Ureter (tissue), 1 donor: ENCODE data around the gene NFASC. TPM values are rescaled to one million over a fixed set of nuclear protein-coding genes. Genes with fewer than 3 reads are reported as not detected.

Source experiments
- DNase-seq: peaks from one replicate; pipeline ENCODE4 v3.0.0-alpha.2; 2020; ENCODE audit warnings: low spot score
- total RNA-seq: library from RNA; stranded (reverse); gene quantifications from one replicate; pipeline ENCODE4 v1.2.4, GENCODE V29; 2023
- donor health status: DM: yes; HTN: yes; CAD: no.

Gene NFASC
- total RNA-seq, 1 donor from 2014 or later = 52.3 TPM

DNA sequence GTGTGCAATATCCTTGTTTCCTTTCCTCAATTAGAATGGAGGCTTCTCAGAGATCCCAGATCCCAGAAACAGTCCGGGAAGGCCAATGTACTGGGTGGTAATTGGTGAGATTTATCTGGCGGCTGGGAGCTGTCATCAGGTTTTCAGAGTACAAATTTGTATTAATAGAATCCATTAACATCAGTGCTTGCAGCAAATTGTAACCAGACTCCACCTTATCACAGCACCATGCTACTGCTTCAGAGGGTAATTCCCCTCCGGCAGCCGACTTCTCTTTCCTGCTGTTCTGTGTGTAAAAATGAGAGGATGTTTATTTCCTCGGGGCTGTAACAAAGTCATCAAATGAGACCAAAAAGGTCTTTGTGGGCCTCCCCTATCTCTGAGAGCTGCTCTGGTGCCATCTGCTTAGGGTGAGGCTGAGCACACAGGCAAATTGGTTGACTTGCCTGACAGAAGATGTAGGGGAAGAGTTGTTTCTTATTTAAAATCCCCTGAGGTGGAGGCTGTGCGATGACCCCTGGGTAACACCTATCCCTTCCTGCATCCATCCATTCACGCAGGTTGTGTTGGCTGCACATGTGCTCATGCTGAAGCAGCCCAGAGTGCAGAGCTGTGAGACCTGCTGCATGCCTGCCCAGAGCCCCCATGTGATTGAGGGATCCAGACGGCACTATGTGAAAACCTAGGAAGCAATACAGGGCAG, 19.2 kb downstream of the NFASC start:
- no peak for DNase-seq

DNA sequence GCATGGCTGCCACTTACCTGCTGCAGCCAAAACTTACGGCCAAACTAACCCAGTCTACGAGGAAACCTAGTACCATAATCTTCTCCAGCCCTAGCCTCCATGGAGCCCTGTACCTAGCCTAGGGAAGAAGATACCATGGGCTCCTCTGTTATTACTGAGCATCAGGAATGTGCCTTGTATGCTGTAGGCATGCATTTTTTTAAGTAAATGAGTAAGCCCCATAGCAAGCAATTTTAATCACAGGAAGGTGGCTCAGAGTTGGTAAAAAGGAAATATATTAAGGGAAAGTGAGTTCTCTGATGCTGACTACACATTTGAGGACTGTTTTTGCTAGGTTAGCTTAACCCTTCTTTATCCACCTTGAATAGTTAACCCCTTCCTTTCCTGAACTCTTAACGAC, 21.2 kb downstream of the NFASC start:
- DNase-seq = no peak

DNA sequence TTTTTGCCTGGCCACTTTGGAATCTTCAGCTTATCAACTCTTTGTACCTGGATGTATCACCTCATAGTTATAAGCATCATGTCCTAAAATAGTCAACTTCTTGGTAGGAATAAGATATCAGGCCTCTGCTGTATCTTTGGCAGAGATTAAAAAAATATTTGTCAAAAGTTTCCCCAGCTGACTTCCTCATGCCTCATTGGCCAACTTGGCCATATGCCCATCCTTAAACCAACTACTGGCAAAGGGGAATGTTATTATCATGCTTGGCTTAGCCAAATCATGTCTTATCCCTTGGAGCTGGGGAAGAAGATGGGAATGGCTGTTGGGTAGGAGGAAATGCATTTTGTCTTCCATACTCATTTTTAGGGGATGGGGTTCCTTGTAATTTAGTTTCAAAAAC, 23.4 kb downstream of the NFASC start:
- DNase-seq = no peak

DNA sequence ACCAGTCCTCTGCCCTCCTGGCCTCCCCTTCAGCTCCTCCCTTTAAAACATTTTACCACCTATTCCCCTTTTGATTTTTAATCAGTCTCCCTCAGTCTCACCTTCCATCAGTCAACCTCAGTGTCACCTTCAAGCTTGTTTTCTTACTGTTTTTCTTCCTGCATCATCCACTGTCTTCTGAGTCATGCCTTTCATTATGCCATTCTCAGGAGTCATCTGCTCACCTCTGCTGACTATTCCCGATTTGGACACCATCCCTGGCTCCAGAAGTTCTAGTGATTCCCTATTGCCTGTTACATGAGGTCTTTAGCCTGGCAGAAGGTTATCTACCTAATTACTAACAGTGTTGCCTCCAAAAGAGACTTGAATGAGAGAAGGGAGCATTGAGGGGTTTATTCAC, 23.9 kb downstream of the NFASC start:
- DNase-seq = no peak

DNA sequence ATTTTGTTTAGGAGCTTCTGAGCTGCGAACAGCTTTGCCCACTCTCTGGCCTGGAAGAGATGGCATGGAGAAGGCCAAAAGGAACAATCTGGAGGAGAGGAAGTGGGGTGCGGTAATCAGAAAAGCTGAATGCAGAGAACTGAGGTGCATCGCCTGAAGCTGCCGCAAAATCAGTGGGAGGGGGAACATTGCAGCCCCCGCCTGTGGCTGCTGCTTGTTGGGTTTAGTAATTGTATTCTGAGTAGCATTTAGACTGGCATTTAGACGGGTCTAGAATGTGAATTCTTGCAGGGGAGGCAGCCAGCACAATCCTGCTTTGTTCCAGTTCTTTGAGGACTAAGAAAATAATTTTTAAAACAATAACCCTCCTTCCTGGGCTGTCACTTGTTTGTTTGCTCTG, 25.4 kb downstream of the NFASC start:
- DNase-seq = no peak

DNA sequence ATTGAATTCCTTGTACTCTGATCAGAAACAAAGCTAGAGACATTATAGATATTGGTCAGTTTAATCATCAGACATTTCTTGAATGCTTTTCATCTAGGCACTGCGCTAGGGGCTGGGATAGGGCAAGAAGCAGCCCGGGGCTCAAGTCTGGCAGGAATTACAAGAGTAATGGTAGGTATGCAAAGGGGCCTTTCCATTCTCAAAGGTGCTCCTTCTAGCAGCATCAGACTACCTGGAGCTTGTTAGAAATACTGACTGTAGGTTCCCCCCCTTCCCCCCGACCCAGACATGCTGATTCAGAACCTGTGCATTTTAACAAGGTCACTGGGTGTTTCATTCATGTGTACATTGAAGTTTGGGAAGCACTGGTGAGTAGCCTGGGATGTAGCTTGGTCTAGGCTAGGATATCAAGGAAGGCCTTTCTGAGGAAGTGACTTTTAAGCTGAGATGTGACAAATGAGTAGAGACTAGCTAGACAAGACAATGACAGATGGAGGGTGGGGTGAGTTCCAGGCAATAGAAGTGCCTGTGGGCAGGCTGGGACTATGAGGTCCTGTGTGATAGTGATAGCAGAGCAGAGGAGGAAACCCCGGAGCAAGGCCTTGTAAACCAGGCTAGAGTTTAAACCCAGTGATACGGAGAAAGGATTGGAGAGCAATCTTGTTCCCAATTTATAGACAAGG, 26.3 kb downstream of the NFASC start:
- no peak for DNase-seq

DNA sequence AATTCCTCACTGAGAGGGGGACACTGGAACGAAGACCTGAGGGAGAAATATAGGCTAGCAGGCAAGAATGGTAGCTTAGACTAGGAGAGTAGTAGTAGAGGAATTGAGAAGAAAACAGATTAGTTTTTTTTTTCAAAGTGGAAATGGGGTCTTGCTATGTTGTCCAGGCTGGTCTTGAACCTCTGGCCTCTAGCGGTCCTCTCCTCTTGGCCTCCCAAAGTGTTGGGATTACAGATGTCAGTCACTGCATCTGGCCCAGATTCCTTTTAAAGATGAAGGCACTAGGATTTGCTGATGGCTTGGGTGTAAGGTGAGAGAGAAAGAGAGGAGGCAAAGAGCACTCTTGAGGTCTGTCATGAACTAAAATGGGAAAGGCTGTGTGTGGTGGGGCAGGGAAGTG, 30.1 kb downstream of the NFASC start:
- DNase-seq = no peak

DNA sequence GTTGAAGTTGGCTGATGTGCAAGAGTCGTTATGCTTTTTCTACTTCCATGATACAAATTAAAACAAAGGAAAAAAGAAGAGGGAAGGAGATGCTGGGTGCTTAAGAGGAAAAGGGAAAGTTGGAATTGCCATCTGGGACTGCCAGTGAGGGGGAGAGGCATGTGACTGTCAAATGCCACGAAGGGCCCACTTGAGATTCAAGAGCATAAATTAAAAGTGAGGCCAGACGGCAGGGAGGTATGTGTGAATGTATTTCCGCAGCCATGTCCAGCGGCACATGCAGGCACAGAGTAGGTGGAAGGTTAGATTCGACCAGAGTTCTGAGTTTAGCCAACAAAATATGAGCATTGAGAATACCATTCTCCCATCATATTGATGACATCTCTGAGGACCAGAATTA, 32.0 kb downstream of the NFASC start:
- no peak for DNase-seq

DNA sequence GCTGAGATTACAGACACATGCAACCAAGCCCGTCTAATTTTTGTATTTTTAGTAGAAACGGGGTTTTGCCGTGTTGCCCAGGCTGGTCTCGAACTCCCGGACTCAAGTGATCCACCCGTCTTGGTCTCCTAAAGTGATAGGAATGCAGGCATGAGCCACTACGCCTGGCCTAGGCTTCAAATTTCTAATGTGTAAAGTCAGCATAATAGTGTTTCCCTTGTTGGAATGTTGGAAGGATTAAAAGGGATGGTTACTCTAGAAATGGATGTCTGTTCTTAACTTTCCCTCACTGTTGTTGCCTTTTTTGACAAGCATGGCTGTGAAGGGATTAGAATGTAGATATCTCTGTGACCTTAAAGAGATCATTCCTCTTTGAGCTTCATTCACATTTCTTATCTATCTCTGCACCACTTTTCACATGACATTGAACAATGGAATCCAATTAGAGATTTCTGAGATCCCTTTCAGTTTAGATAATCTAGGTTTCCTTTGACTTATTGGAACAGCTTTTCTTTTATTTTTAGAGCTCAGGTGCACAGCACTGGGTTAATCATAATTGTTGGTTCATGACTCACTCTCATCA, 33.7 kb downstream of the NFASC start:
- no peak for DNase-seq

DNA sequence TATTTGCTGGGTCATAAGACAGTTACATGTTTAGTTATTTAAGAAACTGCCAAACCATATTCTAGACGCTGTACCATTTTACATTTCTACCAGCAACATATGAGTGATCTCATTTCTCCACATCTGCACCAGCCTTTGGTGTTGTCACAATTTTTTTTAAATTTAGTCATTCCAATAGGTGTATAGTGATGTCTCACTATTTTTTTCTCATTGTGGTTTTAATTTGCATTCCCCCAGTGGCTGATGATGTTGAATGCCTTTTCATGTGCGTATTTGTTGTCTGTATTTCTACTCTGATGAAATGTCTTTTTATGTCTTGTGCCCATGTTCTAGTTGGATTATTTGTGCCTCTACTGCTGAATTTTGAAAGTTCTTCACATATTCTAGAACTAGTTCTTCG, 38.4 kb downstream of the NFASC start:
- no peak for DNase-seq

DNA sequence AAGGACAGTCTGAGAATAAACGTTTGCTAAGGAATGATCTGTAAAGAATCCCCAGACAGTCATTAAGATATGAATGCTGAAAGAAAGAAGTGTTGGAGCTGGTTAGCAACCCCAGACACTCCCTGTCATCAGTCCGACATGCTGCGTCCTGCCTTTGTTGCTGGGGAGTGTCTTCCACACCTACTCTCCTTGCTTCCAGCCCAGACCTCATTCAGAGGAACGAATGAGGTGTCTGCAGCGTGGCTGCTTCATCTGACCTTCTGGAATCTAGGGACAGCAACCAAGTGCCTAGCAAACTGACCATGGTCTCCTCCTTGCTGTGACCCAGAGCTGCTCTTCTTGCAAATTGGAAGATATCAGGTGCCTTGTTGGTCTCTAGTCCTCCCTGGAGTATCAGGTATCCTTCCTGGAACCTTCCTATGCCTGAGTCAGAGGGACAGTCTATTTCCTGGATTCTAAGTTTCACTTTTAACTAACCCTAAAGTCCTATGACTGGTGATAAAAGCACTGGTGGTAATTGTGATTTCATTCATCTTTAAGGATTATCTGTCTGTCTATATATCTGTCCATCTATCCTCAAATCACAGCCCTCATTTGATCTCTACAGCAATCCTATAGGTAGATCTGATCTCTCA, 45.3 kb downstream of the NFASC start:
- no peak for DNase-seq

DNA sequence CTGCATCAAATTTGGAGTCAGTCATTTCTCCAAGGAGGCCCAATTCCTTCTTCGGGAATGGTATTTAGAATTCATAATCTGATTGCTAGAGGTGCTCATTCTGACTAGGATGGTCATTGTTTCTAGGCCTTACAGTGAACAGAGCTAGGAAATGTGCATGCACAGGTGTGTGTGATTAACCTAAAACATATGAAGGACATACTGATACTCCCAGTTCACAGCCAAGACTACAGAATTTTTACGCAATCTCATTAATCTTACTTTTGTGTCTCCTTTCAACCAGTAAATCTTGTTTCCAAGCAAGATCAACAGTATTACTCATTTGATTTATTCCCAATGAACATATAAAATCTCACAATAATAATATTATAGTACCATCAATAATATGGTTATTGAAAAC, 47.1 kb downstream of the NFASC start:
- no peak for DNase-seq

DNA sequence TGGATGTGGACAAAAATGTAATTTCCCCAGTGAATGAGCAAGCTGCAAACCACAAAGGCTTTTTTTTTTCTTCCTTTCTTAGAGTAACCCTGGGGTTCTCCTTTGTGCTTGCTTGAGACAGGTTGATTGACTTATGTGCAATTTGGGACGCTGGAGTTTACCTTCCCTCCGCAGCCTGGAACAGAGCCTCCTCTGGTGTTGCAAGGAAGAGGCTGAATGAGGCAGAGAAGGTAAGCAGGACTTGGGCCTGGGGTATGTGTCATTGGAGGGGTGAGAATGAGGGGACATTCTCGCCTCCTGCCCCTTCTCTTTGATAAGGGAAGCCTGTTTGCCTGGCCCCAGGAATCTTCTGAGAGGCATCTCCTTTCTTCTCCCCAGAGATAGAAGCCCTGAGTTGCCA, 49.8 kb downstream of the NFASC start:
- no peak for DNase-seq

DNA sequence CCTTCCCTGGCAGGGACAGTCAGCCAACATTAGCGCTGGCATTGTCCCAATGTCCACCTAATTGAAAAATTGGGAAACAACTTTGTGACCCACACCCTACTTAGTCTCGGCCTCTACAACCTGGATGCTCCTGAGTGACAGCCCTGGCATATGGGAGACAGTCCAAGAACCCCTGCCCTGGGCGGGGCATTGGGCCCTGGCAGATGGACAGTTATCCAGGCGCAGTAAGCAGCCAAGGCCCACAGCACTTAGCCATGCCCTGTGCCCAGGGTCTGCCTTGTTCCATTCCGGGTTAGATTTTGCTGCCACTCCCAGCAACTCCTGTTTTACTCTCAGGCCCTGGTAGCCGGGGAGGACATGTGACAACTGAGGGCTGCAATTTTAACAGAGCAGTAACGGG, 50.3 kb downstream of the NFASC start:
- DNase-seq = no peak

DNA sequence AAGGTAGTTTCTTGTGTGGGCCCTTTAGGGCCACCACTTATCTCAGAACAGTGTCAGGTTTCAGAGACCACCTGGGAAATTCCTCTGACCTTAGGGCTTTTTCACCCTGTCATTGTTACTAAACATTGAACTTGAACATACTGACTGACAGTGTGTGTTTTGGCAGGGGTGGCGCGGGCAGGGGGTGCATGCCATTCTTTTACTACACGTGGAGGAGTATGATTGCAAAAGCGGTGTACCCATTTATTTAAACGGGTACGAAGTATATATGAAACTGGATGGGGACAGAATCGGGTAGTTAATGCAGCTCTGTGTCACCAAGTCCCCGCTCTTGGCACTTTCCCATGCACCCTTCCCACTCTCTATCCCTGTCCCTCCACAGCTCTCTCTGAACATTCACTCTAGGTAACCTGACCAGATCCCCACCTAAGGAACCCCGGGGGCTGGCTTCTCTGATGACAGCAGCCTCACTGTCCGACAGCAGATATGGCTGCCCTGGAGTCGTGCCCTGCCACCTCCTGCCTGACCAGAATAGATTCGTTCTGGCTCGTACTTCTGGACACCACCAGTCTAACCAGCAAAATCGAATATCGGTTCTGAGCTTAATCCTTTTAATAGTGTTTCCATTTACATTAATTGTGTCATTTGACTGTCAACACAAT, 51.3 kb downstream of the NFASC start:
- no peak for DNase-seq

DNA sequence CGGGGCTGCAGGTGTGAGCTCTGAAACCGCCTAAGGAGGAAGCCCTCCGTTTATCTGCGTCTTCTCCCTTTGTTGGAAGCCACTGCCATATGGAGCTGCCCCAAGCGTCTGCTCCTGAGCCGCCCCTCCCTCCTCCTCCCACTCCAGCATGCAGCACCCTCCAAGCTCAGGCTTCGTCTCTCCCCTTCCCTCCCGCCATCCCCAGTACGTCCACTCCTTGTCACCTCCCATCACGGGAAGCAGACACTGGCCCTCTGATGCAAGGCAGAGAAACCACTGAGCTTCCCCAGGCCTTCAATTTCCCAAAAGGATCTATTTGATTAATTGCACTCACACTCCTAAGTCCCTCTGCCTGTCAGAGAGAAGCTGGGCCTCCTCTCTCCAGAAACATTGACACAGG, 52.5 kb downstream of the NFASC start:
- no peak for DNase-seq

DNA sequence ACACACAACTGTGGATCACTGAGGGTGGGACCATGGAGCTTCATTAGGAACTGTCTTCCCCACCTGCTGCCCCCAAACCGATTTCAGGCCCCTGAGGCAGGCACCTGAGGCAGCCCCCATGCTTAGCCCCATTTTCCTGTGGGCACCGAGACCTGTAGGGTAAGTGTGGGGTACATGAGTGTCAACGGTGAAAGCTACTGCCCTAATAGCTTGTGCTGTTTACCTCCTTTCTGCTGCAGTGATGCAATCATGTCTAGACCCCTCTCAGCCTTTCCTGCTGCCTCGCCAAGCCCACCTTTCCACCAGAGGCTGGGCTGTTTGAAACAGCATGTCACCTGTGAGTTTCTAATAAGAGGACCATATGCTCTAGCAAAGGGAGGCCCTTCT, 53.0 kb downstream of the NFASC start:
- DNase-seq = no peak

DNA sequence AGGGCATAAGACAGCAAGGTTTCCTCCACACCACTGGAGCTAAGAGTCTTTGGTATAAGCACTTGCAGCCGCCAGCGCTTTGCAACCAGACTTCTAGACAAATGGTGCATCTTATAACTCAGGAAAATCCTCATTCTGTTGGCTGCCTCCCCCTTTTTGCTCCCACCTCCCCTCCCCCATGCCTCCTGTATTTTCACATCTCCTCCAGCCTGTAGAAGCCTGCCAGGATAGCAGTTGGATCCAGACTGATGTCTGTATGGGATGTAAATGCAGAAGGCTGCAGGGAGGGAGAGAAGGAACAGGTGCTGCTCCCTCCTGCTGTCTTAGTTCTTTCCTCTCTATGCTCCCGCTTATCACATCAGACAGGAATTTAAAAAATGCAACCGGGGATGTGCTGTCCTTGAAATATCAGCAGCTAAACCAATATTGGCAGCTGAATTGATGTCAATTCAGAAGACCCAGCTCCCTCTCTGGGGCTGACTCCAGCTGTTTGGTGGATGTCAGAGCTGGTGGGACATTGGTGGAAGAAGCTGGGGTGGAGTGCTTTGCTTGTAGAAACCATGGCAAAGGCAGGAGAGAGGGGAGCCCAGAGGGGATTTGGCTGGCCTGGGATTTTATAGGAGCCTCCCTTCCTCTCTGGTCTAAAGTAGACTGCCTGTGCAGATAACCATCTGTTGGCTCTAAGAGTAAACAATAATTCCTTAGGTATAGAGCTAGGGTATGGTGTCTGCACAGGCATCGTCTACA, 53.5 kb downstream of the NFASC start:
- DNase-seq = no peak

DNA sequence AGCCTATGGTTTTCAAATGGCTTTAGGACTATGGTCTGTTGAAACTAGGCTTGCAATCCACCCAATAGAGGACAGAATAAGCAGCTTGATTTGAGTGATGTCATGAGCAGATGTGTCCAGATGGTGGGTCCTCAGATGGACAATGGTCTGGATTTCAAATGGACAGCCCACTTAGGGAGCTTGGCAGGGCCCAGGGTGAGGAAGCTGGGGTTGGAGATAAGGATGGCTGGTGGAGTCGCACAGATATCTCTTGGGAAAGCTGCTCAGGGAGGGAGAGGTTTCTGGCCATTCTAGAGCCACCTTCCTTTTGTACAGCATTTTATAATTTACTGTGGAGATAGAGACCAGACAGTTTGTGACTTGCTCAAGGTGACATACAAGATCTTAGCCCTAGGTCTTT, 55.0 kb downstream of the NFASC start:
- DNase-seq = no peak

DNA sequence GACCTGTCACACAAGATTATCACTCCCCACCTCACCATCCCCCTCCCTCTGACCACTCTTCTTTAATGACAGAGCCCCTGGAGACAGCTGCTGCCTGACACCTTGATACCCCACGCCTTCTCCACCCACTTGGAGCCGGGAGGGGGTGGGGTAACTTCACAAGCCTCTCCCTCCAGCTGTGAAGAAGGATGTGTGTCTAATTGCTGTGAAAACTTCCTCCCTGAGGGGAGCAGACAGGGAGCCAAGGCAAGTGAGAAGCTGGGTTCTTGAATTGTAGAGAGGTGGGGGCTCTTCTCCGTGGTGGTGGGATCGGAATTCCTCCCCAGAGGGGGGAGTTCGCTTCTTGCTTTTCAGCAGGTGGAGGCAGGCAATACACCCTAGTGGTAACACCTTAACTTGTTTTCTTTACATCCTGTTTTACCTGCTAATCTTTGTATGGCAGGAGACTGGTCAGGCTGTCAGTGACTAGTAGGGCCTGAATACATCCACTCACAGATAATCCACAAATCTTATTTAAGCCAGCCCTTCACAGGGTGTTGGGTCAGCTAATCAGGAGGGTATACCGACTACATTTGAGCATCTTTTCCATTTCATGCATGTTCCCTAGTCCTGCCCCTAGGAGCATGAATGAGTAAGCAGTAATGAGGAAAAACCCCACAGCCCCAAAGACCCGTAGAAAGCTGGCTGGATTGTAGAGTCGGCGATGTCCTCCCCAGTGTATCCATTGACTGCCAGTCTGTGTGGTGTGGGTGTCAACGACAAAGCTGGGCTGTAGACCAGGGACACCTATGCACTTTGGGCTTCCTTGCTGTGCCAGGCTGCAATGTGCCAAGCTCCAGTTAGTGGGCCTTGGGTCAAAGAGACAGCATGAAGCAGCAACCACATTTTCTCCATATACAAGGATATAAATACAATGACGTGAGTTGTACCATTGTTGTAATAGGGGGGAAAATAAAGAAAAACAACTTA, 57.3 kb downstream of the NFASC start:
- DNase-seq = peak; percentile 27
